Liver (tissue), 3 donors: Measurements from ENCODE around the gene SRRM1.

ENCODE experiments used
- FOXA1 ChIP-seq: IDR thresholded peaks from 2 replicates; pipeline ENCODE4 v1.6.1; 2016; ENCODE audit warnings: antibody characterized with exemption
- HNF4A ChIP-seq, 2 donors: conservative IDR thresholded peaks; 2 replicates each; pipeline ENCODE4 v1.6.1; 2016; ENCODE audit warnings: antibody characterized with exemption in 2 of 2, mild to moderate bottlenecking in 2 of 2
- RXRA ChIP-seq, 2 donors: IDR thresholded peaks; 2 replicates each; pipeline ENCODE4 v1.6.1; 2017 to 2018; ENCODE audit warnings: antibody characterized with exemption in 2 of 2, mild to moderate bottlenecking in 1 of 2
- SP1 ChIP-seq: IDR thresholded peaks from 2 replicates; pipeline ENCODE4 v1.6.1; 2018; ENCODE audit warnings: antibody characterized with exemption, mild to moderate bottlenecking
- TAF1 ChIP-seq: conservative IDR thresholded peaks from 2 replicates; pipeline ENCODE4 v1.6.1; 2016; ENCODE audit warnings: antibody characterized with exemption, mild to moderate bottlenecking
- YY1 ChIP-seq: IDR thresholded peaks from 2 replicates; pipeline ENCODE4 v1.6.1; 2016; ENCODE audit warnings: antibody characterized with exemption, mild to moderate bottlenecking
- TF ChIP-seq, protein P1 (sequence below): fragments of 150-350 bp; IDR thresholded peaks from 2 replicates; pipeline ENCODE4 v1.5.1; 2017; ENCODE audit warnings: improper control_type of control experiment, low read depth, low read length; ENCODE audit not compliant: missing input control
- TF ChIP-seq, protein P2 (sequence below): IDR thresholded peaks from 2 replicates; pipeline ENCODE4 v1.6.1; 2016; ENCODE audit warnings: antibody characterized with exemption
- TF ChIP-seq, protein P3 (sequence below): IDR thresholded peaks from 2 replicates; pipeline ENCODE4 v1.6.1; 2016; ENCODE audit warnings: antibody characterized with exemption, mild to moderate bottlenecking
- TF ChIP-seq, protein P4 (sequence below): IDR thresholded peaks from 2 replicates; pipeline ENCODE4 v1.6.1; 2016; ENCODE audit warnings: antibody characterized with exemption
- donor health status: healthy.
- donor health status: healthy.

DNA sequence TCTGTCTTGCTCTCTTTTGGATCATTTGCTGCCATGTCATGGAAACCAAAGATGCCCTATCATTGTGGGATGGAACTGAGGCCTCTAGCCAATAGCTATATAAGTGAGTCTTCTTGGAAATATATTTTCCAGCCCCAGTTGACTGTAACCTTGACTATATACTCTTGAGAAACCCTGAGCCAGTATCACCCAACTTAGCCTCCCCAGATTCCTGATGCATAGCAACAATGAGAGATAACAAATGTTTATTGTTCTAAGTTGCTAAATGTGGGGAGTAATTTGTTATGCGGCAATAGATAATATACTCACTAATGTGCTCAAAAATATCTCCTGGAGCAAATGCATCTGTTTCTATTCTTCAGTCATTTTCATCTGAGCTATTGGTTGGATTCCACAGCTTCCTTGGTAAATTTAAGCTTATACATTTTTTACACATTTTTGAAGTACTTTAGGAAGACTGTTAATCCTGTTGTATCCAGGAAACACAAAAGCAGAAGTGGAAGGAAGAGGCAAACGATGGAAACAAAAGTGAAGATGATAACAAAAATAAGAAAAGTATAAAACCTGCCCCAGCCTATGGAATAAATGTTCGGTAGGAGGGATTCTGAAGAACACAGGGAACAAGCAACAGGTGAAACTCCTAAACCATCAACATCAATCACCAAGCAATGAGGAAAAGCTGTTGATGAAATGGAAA lies 6.3 kb upstream of the SRRM1 start:
- TF ChIP-seq, protein P1, sequence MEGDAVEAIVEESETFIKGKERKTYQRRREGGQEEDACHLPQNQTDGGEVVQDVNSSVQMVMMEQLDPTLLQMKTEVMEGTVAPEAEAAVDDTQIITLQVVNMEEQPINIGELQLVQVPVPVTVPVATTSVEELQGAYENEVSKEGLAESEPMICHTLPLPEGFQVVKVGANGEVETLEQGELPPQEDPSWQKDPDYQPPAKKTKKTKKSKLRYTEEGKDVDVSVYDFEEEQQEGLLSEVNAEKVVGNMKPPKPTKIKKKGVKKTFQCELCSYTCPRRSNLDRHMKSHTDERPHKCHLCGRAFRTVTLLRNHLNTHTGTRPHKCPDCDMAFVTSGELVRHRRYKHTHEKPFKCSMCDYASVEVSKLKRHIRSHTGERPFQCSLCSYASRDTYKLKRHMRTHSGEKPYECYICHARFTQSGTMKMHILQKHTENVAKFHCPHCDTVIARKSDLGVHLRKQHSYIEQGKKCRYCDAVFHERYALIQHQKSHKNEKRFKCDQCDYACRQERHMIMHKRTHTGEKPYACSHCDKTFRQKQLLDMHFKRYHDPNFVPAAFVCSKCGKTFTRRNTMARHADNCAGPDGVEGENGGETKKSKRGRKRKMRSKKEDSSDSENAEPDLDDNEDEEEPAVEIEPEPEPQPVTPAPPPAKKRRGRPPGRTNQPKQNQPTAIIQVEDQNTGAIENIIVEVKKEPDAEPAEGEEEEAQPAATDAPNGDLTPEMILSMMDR: no peak
- TF ChIP-seq, protein P2, sequence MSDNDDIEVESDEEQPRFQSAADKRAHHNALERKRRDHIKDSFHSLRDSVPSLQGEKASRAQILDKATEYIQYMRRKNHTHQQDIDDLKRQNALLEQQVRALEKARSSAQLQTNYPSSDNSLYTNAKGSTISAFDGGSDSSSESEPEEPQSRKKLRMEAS: no peak
- TF ChIP-seq, protein P3, sequence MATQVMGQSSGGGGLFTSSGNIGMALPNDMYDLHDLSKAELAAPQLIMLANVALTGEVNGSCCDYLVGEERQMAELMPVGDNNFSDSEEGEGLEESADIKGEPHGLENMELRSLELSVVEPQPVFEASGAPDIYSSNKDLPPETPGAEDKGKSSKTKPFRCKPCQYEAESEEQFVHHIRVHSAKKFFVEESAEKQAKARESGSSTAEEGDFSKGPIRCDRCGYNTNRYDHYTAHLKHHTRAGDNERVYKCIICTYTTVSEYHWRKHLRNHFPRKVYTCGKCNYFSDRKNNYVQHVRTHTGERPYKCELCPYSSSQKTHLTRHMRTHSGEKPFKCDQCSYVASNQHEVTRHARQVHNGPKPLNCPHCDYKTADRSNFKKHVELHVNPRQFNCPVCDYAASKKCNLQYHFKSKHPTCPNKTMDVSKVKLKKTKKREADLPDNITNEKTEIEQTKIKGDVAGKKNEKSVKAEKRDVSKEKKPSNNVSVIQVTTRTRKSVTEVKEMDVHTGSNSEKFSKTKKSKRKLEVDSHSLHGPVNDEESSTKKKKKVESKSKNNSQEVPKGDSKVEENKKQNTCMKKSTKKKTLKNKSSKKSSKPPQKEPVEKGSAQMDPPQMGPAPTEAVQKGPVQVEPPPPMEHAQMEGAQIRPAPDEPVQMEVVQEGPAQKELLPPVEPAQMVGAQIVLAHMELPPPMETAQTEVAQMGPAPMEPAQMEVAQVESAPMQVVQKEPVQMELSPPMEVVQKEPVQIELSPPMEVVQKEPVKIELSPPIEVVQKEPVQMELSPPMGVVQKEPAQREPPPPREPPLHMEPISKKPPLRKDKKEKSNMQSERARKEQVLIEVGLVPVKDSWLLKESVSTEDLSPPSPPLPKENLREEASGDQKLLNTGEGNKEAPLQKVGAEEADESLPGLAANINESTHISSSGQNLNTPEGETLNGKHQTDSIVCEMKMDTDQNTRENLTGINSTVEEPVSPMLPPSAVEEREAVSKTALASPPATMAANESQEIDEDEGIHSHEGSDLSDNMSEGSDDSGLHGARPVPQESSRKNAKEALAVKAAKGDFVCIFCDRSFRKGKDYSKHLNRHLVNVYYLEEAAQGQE: no peak
- TF ChIP-seq FOXA1: no peak
- TF ChIP-seq SP1: no peak
- TF ChIP-seq, protein P4, sequence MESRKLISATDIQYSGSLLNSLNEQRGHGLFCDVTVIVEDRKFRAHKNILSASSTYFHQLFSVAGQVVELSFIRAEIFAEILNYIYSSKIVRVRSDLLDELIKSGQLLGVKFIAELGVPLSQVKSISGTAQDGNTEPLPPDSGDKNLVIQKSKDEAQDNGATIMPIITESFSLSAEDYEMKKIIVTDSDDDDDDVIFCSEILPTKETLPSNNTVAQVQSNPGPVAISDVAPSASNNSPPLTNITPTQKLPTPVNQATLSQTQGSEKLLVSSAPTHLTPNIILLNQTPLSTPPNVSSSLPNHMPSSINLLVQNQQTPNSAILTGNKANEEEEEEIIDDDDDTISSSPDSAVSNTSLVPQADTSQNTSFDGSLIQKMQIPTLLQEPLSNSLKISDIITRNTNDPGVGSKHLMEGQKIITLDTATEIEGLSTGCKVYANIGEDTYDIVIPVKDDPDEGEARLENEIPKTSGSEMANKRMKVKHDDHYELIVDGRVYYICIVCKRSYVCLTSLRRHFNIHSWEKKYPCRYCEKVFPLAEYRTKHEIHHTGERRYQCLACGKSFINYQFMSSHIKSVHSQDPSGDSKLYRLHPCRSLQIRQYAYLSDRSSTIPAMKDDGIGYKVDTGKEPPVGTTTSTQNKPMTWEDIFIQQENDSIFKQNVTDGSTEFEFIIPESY: no peak
- TF ChIP-seq RXRA (IDR thresholded peaks at IDR 0.05): no peak
- no peak for TF ChIP-seq TAF1
- no peak for TF ChIP-seq HNF4A (conservative IDR thresholded peaks at IDR 0.05)
- no peak for TF ChIP-seq YY1
